WTC11 (cell line): ENCODE results near the gene TEX28. TPM values are rescaled to one million over a fixed set of nuclear protein-coding genes. Genes with fewer than 3 reads are reported as not detected.

Source experiments
- total RNA-seq: library from RNA; stranded (reverse); gene quantifications from 3 replicates; pipeline ENCODE4 v1.2.3, GENCODE V29; 2021

The TEX28 gene
- total RNA-seq, 1 experiment from 2014 or later, result not detected

Other genes with a start within 250 kb of the TEX28 start
- gene MECP2, start 197.4 kb downstream of the TEX28 start, total RNA-seq, result 28.7 to 36.2 TPM (median 33.7 TPM) in 3 replicates
- not detected in 3 replicates for gene OPN1LW, start 150.9 kb downstream of the TEX28 start, total RNA-seq
- not detected in 3 replicates for gene OPN1MW, start 112.5 kb downstream of the TEX28 start, total RNA-seq
- not detected in 3 replicates for gene OPN1MW2, start 75.4 kb downstream of the TEX28 start, total RNA-seq
- not detected in 3 replicates for gene OPN1MW3, start 37.5 kb downstream of the TEX28 start, total RNA-seq
- gene TKTL1, start 671 bp upstream of the TEX28 start, total RNA-seq, result 0.46 to 0.53 TPM in 2 of 3 replicates, not detected in the other
- 914 to 1,017 TPM (median 992 TPM) in 3 replicates for gene FLNA, start 79.5 kb upstream of the TEX28 start, total RNA-seq
- 69.8 to 78.3 TPM (median 72.7 TPM) in 3 replicates for gene EMD, start 84.2 kb upstream of the TEX28 start, total RNA-seq
- gene RPL10, start 103.3 kb upstream of the TEX28 start, total RNA-seq, result 2,241 to 2,474 TPM (median 2,438 TPM) in 3 replicates
- 16.2 to 21.6 TPM (median 21.2 TPM) in 3 replicates for gene DNASE1L1, start 114.1 kb upstream of the TEX28 start, total RNA-seq
- gene TAFAZZIN, start 116.4 kb upstream of the TEX28 start, total RNA-seq, result 43.5 to 48.6 TPM (median 44.5 TPM) in 3 replicates
- gene ATP6AP1, start 133.6 kb upstream of the TEX28 start, total RNA-seq, result 43.9 to 46.0 TPM (median 44.8 TPM) in 3 replicates
- gene GDI1, start 142.0 kb upstream of the TEX28 start, total RNA-seq, result 106 to 108 TPM (median 108 TPM) in 3 replicates
- 50.2 to 51.8 TPM (median 51.1 TPM) in 3 replicates for gene FAM50A, start 149.0 kb upstream of the TEX28 start, total RNA-seq
- 26.6 to 33.1 TPM (median 31.4 TPM) in 3 replicates for gene PLXNA3, start 163.2 kb upstream of the TEX28 start, total RNA-seq
- gene LAGE3, start 184.2 kb upstream of the TEX28 start, total RNA-seq, result 46.1 to 52.1 TPM (median 50.2 TPM) in 3 replicates
- gene UBL4A, start 191.5 kb upstream of the TEX28 start, total RNA-seq, result 34.0 to 34.7 TPM (median 34.1 TPM) in 3 replicates
- gene SLC10A3, start 195.5 kb upstream of the TEX28 start, total RNA-seq, result 8.7 to 9.8 TPM (median 9.6 TPM) in 3 replicates
- 23.5 to 26.5 TPM (median 25.0 TPM) in 3 replicates for gene FAM3A, start 221.1 kb upstream of the TEX28 start, total RNA-seq